HG03039 (cell line): Measurements from ENCODE around the gene TEX51.

Source experiments
- ATAC-seq: cut with Tn5 transposase; IDR thresholded peaks from one replicate; pipeline ENCODE4 v1.9.1; 2021; ENCODE audit warnings: mild to moderate bottlenecking, moderate library complexity; ENCODE audit not compliant: unreplicated experiment

The TEX51 gene

GRCh38 chr2:126891681-126892500 lies 6.8 kb upstream of the TEX51 start:
- no peak for ATAC-seq

- ATAC-seq: no peak
These were observed 5.5 kb upstream of the TEX51 start for GRCh38 chr2:126893153-126893552.

GRCh38 chr2:126893606-126894005 lies 5.1 kb upstream of the TEX51 start:
- ATAC-seq: no peak

DNA sequence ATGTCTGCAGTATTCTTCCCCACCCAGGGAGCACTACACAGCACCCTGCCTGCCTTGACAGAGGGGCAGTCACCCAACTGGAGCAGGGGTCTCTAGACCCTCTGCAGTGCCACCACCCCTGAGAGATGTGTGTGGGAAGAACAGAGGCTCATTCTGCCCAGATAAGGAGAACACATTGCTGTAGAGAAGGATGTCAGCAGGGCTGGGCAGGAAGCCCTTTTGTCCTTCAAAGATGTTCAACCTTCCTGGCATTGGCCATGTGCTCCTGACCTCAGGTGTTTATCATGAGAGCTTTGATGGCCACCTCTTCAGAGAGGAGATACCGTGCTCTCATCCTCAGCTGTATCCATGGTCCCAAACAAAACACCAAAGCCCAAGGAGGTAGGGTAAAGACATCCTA lies 4.6 kb upstream of the TEX51 start:
- no peak for ATAC-seq

DNA sequence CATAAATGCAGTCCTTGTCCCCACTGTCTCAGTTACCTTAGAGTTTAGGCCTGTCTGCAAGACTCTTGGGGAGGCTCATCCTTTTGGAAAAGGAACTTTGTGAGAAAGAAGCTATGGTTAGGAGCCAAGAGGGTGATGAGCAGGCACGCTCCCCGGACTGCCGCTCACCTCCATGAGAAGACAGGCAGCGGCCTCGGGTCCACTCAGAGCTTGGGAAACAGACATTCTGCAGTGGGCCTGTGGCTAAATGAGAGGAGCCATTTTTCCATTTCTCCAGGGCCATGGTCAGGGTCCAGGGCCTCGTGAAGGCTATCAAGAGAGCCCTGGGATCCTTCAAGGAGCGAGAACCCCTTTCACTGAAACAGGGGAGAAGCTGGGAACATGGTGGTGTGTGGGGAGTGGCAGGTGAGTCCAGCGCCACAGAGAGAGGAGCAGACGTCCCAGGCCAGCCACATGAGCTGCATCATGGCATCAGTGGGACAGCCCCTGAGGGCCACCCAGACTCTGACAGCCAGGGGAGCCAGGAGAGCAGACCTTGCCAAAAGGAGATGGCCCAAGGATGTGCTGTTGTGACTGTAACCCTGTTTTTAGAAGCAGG lies 4.0 kb upstream of the TEX51 start:
- ATAC-seq: no peak

- ATAC-seq: no peak
These were observed 3.4 kb upstream of the TEX51 start for GRCh38 chr2:126895336-126895735.

- no peak for ATAC-seq
These were observed 2.2 kb upstream of the TEX51 start for GRCh38 chr2:126896471-126896870.

- no peak for ATAC-seq
These were observed 1.0 kb downstream of the TEX51 start for GRCh38 chr2:126899616-126900185.

DNA sequence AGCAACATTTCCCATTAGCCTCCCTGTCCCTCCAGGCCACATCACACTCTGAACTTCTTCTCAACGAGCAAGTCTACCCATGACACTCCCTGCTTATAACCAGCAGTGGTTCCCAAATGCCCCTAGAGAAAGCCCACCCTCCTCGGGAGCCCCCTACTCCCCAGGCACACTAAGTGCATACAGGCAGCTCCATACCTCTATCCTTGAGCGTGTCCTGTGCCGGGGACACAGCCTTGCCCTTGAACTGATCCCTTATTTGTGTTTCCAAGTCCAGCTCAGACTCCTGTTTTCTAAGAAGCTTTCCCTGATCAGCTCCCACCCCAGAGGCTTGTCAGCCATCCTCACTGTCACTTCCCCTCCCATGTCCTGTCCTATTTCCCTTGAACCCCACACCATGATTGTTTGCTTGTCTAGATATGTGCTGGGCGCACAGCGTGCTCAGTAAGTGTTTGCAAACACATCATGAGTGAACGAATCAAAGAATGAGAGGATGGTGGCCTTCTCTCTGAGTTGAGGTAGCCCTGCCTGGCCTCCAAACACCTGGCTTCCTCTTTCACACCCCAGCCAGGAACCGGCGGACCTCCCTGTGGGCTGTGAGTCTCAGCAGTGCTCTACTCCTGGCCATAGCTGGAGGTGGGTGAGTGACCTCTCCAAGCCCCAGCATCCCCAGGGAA lies 2.1 kb downstream of the TEX51 start:
- no peak for ATAC-seq

DNA sequence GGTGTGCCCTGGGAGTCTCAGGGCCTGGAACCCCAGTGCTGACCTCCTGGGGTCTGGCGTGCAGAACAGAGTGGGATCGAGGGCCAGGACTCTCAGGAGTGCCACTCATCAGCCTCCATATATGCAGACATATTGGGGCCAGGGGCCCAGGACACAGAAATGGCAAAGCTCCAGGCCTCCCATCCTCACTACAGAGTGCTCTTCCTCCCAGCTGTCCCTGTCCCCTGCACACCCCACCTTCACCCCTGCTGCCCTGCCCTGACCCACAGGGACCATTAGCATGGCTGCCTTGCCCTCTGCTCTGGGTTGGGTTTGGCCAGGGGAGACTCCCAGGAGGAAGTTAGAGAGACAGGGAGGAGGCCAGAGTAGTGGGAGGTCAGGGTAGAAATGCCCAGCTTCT lies 2.8 kb downstream of the TEX51 start:
- ATAC-seq: no peak

DNA sequence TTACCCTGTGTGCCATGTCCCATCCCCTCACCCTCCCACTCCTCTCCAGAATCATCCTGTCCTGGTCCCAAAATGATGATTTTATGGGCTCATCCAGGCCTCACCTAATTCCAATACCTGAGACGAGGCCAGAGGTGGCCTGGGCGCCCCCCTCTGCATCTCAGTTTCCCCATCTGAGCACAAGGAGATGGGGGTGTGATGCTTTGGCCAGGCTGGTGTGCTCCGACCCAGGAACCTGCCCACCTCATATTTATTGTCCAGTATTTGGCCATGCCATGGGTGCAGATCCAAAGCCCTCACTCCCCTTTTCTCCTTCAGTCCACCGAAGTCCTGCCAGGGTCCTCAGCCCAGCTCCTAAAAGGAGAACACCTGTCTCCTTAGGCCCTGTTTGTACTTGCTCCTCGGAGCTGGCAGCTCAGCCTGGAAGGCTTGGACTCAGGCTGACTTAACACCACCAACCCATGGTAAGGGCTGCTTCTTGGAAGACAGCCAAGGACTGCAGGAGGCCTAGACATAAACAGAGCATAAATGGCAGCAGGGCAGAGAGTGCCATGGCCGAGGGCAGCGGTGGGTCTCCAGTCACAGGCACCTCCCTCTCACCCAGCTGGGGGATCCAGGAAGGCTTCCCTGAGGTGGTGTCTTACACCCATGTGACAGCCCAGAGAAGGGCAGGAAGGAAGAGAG lies 3.6 kb downstream of the TEX51 start:
- no peak for ATAC-seq

GRCh38 chr2:126902859-126903258 lies 4.2 kb downstream of the TEX51 start:
- ATAC-seq: no peak

GRCh38 chr2:126905991-126906390 lies 7.3 kb downstream of the TEX51 start:
- ATAC-seq: no peak

DNA sequence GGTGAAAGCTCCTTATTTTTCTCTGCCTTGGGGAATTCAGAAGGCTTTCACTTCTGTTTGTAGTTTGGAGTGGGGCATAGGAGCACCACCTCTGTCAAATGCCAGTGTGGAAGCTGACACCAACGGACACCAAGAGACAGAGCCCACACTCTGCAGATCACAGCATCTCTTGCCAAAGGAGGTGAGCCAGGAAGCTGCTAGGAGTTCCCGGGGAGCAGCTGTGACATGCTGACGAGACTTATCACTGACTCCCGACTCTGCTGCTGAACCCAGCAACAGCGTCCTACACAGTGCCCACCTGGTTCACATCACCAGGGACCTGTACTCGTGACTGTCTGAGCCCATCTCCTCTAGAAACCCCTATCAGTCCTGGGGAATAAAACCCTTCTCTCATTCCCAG lies 8.1 kb downstream of the TEX51 start:
- no peak for ATAC-seq

- no peak for ATAC-seq
These were observed 9.0 kb downstream of the TEX51 start for GRCh38 chr2:126907671-126908070.

- no peak for ATAC-seq
These were observed 10.1 kb downstream of the TEX51 start for GRCh38 chr2:126908721-126909177.

GRCh38 chr2:126909366-126909765 lies 10.7 kb downstream of the TEX51 start:
- ATAC-seq: no peak

- no peak for ATAC-seq
These were observed 11.1 kb downstream of the TEX51 start for GRCh38 chr2:126909781-126910180.

- no peak for ATAC-seq
These were observed 11.9 kb downstream of the TEX51 start for GRCh38 chr2:126910637-126911036.

GRCh38 chr2:126911111-126911796 lies 12.6 kb downstream of the TEX51 start:
- ATAC-seq: no peak
